ENCODE data around the gene NF1. TPM values are rescaled to one million over a fixed set of nuclear protein-coding genes. Genes with fewer than 3 reads are reported as not detected.

Gene NF1
- total RNA-seq, 4 donors from 2014 or later: 15.6 to 48.4 (median 26.9) TPM

DNA sequence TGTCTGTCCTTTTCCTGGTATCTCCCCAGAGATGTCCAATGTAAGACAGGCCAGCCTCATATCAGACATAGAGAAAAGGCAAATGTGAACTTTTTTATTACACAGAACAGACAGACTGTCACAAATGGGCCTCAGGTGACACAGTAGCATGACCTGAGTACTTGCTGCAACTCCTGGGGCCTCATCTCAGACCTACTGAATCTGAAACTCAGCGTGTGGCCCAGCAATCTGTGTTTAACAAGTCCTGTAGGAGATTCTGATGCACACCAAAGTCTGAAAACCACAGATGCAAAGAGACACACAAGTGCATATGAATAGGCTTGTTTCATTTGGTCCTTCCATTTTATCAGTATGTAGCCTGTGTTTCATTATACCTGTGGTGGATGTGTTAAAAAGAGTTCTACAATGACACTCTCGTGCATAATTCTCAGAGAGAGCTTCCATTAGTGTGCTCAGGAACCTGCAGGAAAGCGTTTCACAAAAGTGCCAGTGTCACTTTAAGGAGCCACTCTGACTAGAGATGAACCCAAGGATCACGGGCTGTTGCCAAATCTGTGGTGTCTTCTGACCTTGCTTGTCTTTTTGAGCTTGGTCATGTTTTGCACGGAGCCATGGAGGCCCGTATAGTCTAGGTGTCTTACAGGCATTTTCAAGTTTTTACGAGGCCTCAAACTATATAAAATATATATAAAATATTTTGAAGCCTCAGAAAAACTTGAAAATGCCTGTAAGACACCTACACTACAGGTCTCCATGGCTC is 33.8 kb upstream of the NF1 start:
- Histone ChIP-seq H3K4me1 (no peaks in the 10 kb centered on the region), H3K4me3 (no peak overlapping the region), H3K27me3 (peaks cover 0 to 9% (median 0%) of the 10 kb centered on the region in 4 donors), H3K9me3 (no peaks in the 10 kb centered on the region), H3K27ac (no peak overlapping the region), H3K36me3 (no peaks in the 10 kb centered on the region)
- no peak for TF ChIP-seq POLR2A (IDR thresholded peaks at IDR 0.05)
- TF ChIP-seq, protein P1, sequence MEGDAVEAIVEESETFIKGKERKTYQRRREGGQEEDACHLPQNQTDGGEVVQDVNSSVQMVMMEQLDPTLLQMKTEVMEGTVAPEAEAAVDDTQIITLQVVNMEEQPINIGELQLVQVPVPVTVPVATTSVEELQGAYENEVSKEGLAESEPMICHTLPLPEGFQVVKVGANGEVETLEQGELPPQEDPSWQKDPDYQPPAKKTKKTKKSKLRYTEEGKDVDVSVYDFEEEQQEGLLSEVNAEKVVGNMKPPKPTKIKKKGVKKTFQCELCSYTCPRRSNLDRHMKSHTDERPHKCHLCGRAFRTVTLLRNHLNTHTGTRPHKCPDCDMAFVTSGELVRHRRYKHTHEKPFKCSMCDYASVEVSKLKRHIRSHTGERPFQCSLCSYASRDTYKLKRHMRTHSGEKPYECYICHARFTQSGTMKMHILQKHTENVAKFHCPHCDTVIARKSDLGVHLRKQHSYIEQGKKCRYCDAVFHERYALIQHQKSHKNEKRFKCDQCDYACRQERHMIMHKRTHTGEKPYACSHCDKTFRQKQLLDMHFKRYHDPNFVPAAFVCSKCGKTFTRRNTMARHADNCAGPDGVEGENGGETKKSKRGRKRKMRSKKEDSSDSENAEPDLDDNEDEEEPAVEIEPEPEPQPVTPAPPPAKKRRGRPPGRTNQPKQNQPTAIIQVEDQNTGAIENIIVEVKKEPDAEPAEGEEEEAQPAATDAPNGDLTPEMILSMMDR (IDR thresholded peaks at IDR 0.05): no peak
- intact Hi-C loops (cut with DNase I): no loop called here
- DNase-seq: no peak
- WGBS, 2 donors: 83 to 87% methylated on average over 6 to 7 of the region's 7 CpGs

DNA sequence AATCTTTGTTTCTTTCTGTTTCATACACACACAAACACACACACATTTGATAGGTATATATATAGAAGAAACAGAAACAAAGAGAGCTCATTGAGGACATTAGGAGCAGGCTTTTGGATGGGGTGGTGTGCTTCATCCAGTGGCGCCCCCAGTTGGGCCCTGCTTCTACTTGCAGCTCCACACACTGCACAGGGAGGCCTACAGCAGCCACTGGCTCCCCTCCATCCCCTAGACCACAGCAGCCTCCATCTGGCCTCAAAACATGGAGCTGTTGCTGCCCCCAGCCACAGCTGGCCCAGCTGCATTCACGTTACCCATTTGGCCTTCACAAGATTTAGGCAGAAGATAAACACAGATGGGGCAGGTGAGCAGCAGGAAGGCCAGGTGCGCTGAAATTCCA is 33.1 kb upstream of the NF1 start:
- no peak for DNase-seq
- 88 to 92% methylated on average over 2 to 3 of the region's 3 CpGs for WGBS, 2 donors
- TF ChIP-seq, protein P1 (IDR thresholded peaks at IDR 0.05): no peak
- TF ChIP-seq POLR2A (IDR thresholded peaks at IDR 0.05): no peak

DNA sequence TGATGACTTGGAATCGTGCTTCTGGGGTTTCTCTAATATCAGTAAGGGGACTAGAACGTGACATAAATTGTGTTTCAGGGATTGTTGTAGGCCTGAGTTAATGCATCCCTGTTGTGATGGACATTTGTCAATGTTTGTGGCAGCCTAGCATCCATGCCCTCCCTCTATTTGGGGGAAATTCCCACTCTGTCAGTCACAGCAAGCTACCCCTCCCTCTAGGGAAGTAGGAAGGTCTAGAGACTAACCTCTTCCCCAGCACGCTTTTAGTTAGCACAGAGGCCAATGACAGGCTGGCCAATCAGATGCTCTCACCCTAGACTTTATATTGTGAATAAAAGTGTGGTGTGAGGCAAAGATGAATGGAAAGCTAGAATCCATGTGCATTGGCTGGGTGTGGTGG is 32.4 kb upstream of the NF1 start:
- peaks cover 0 to 11% (median 0%) of the 10 kb centered on the region in 4 donors for H3K27me3 ChIP-seq
- H3K9me3 ChIP-seq: no peaks in the 10 kb centered on the region
- H3K4me3 ChIP-seq: no peak overlapping the region
- WGBS, 2 donors: 91 to 96% methylated on average over 2 to 3 of the region's 3 CpGs
- intact Hi-C loops (cut with DNase I): no loop called here
- no peak for DNase-seq
- TF ChIP-seq, protein P1 (IDR thresholded peaks at IDR 0.05): no peak
- no peak for TF ChIP-seq POLR2A (IDR thresholded peaks at IDR 0.05)
- H3K4me1 ChIP-seq: peaks cover 0 to 1% (median 1%) of the 10 kb centered on the region in 3 donors
- no peak overlapping the region for H3K27ac ChIP-seq
- H3K36me3 ChIP-seq: no peaks in the 10 kb centered on the region

More for the DNA sequence above, 33.1 kb upstream of the NF1 start:
- peaks cover 0 to 11% (median 0%) of the 10 kb centered on the region in 4 donors for H3K27me3 ChIP-seq
- no peaks in the 10 kb centered on the region for H3K36me3 ChIP-seq
- H3K4me3 ChIP-seq: no peak overlapping the region
- intact Hi-C loops (cut with DNase I): no loop called here
- no peaks in the 10 kb centered on the region for H3K4me1 ChIP-seq
- H3K27ac ChIP-seq: no peak overlapping the region
- no peaks in the 10 kb centered on the region for H3K9me3 ChIP-seq

DNA sequence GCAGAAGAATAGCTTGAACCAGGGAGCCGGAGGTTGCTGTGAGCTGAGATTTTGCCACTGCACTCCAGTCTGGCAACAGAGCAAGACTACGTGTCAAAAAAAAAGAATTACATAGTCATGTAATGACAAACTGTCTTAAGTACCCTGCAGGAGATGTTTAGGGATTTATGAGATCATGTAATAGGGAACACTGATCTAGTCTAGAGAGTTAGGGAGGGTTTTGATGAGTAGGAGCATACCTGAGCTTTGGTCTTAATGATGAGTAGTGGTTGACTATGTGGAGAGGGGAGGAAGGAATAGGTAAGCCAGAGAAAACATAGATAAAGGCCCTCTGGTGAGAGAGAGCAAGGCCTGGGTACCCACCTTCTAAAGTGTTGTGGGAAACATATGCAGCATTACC is 30.1 kb upstream of the NF1 start:
- no peak for DNase-seq
- Histone ChIP-seq H3K9me3 (no peaks in the 10 kb centered on the region), H3K4me1 (peaks cover 0 to 25% (median 16%) of the 10 kb centered on the region in 3 donors), H3K27me3 (peaks cover 0 to 11% (median 0%) of the 10 kb centered on the region in 4 donors), H3K36me3 (no peaks in the 10 kb centered on the region), H3K4me3 (no peak overlapping the region), H3K27ac (no peak overlapping the region)
- intact Hi-C loops (cut with DNase I): no loop called here
- WGBS, 2 donors: 56 to 68% methylated on average over 2 of the region's 2 CpGs
- no peak for TF ChIP-seq POLR2A (IDR thresholded peaks at IDR 0.05)
- TF ChIP-seq, protein P1 (IDR thresholded peaks at IDR 0.05): no peak

DNA sequence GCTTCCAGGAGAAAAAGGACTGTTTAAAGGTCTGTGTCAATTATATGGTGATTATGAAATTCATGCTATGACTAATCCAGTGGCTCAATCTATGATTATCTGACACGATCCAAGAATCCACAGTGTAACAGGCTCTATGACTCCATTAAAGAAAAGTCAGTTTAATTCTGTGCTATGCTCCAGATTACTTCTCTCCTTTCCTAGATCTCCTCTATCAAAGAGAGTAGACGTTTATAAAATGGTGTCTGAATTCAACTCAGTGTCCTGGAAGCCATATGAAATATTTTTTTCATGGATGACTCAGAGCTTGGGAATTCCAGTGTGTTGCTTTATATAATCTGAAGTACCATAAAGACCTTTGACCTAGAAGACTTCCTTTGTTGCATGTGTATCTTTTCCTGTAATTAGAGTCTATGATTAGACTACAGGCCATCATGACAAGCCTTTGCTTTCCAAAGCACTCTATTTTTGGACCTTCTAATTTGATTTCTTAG is 27.0 kb upstream of the NF1 start:
- Histone ChIP-seq H3K4me3 (no peak overlapping the region), H3K9me3 (no peaks in the 10 kb centered on the region), H3K27ac (peak overlapping the region in 2 of 4 donors; percentile 8 to 65), H3K36me3 (no peaks in the 10 kb centered on the region), H3K4me1 (peaks cover 0 to 47% (median 16%) of the 10 kb centered on the region in 3 donors), H3K27me3 (peaks cover 0 to 16% (median 0%) of the 10 kb centered on the region in 4 donors)
- intact Hi-C loops (cut with DNase I): no loop called here
- 9 to 11% methylated on average over 2 of the region's 2 CpGs for WGBS, 2 donors
- DNase-seq: no peak
- TF ChIP-seq, protein P1 (IDR thresholded peaks at IDR 0.05): no peak
- no peak for TF ChIP-seq POLR2A (IDR thresholded peaks at IDR 0.05)
